ENCODE data around the gene SCRN3. TPM values are rescaled to one million over a fixed set of nuclear protein-coding genes. Genes with fewer than 3 reads are reported as not detected.

SCRN3 gene
- total RNA-seq, 3 donors from 2014 or later: 21.9 to 24.9 (median 22.7) TPM

- TF ChIP-seq, protein P1, sequence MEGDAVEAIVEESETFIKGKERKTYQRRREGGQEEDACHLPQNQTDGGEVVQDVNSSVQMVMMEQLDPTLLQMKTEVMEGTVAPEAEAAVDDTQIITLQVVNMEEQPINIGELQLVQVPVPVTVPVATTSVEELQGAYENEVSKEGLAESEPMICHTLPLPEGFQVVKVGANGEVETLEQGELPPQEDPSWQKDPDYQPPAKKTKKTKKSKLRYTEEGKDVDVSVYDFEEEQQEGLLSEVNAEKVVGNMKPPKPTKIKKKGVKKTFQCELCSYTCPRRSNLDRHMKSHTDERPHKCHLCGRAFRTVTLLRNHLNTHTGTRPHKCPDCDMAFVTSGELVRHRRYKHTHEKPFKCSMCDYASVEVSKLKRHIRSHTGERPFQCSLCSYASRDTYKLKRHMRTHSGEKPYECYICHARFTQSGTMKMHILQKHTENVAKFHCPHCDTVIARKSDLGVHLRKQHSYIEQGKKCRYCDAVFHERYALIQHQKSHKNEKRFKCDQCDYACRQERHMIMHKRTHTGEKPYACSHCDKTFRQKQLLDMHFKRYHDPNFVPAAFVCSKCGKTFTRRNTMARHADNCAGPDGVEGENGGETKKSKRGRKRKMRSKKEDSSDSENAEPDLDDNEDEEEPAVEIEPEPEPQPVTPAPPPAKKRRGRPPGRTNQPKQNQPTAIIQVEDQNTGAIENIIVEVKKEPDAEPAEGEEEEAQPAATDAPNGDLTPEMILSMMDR (IDR thresholded peaks at IDR 0.05): no peak
Measured at GRCh38 chr2:174428214-174428613, 32.7 kb downstream of the SCRN3 start.

GRCh38 chr2:174430066-174430465 lies 34.5 kb downstream of the SCRN3 start:
- ATAC-seq (no peak), DNase-seq (no peak)
- Histone ChIP-seq H3K4me3 (no peak overlapping the region), H3K36me3 (ENCODE audit: low read depth) (no peaks in the 10 kb centered on the region), H3K9me3 (no peaks in the 10 kb centered on the region), H3K4me1 (ENCODE audit: low read depth) (no peaks in the 10 kb centered on the region)
- TF ChIP-seq, protein P1 (IDR thresholded peaks at IDR 0.05): no peak
- intact Hi-C loops (cut with DNase I, micrococcal nuclease): no loop called here

More at GRCh38 chr2:174428214-174428613, 32.7 kb downstream of the SCRN3 start:
- Histone ChIP-seq H3K9me3 (no peaks in the 10 kb centered on the region), H3K4me1 (ENCODE audit: low read depth) (no peaks in the 10 kb centered on the region), H3K36me3 (ENCODE audit: low read depth) (no peaks in the 10 kb centered on the region), H3K4me3 (no peak overlapping the region)
- intact Hi-C loops (cut with DNase I, micrococcal nuclease): no loop called here
- no peak for DNase-seq
- ATAC-seq: no peak

DNA sequence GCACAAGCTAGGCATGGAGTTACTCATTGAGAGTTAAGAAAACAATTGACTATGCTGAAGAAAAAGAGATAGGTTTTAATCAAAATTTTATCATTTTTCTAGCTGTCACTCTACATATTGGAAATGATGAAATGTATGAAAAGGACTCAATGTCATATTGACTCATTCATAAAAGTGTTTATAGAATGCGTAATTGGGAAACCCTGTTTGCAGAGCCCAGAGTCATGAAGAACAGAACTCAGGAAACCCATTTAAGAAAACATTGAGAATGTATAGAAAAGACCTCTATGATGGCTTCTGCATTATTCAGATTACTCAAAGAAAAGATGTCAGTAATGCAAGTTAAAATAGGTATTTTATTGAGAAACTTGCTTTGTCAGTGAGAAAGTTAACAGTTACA lies 36.4 kb downstream of the SCRN3 start:
- DNase-seq (no peak), ATAC-seq (no peak)
- TF ChIP-seq, protein P1 (IDR thresholded peaks at IDR 0.05): no peak
- Histone ChIP-seq H3K4me3 (no peak overlapping the region), H3K36me3 (ENCODE audit: low read depth) (no peaks in the 10 kb centered on the region), H3K4me1 (ENCODE audit: low read depth) (no peaks in the 10 kb centered on the region), H3K9me3 (no peaks in the 10 kb centered on the region)
- intact Hi-C loops (cut with DNase I, micrococcal nuclease): no loop called here

- ATAC-seq (no peak), DNase-seq (no peak)
- H3K4me3 ChIP-seq: no peak overlapping the region
- intact Hi-C loops (cut with DNase I, micrococcal nuclease): no loop called here
- no peaks in the 10 kb centered on the region for H3K9me3 ChIP-seq
- no peaks in the 10 kb centered on the region for H3K4me1 ChIP-seq (ENCODE audit: low read depth)
- TF ChIP-seq, protein P1 (IDR thresholded peaks at IDR 0.05): no peak
- no peaks in the 10 kb centered on the region for H3K36me3 ChIP-seq (ENCODE audit: low read depth)
Measured at GRCh38 chr2:174436351-174436750, 40.8 kb downstream of the SCRN3 start.

GRCh38 chr2:174438146-174438886 lies 42.8 kb downstream of the SCRN3 start:
- Histone ChIP-seq H3K36me3 (ENCODE audit: low read depth) (no peaks in the 10 kb centered on the region), H3K4me1 (ENCODE audit: low read depth) (no peaks in the 10 kb centered on the region), H3K9me3 (no peaks in the 10 kb centered on the region), H3K4me3 (no peak overlapping the region)
- ATAC-seq (no peak), DNase-seq (no peak)
- intact Hi-C loops (cut with DNase I, micrococcal nuclease): no loop called here
- TF ChIP-seq, protein P1 (IDR thresholded peaks at IDR 0.05): no peak
